RWPE1 (cell line): Measurements from ENCODE around the gene ADH1A.

Experiments
- CTCF ChIA-PET: fragments of 350-600 bp; sonication (Branson Sonifier 250); formaldehyde crosslinking; extraction: SDS; loops from one replicate; lab custom pipeline; 2021; lab: Yijun Ruan, JAX
- POLR2A ChIA-PET: fragments of 400-600 bp; formaldehyde crosslinking; extraction: SDS; loops from one replicate; lab custom pipeline; 2020; ENCODE audit warnings: antibody characterized with exemption; ENCODE audit not compliant: low non-redundant PET; lab: Yijun Ruan, JAX
- DNase-seq: peaks from one replicate; pipeline ENCODE4 v3.0.0; 2012; ENCODE audit warnings: low spot score
- H3K27ac ChIP-seq: fragments of 450-650 bp; 2 replicates; pipeline ENCODE4 v1.5.1; 2017
- TF ChIP-seq, protein P1 (sequence below): fragments of 450-650 bp; conservative IDR thresholded peaks from 2 replicates; pipeline ENCODE4 v1.5.1; 2017; ENCODE audit warnings: low read depth, mild to moderate bottlenecking

The ADH1A gene

DNA sequence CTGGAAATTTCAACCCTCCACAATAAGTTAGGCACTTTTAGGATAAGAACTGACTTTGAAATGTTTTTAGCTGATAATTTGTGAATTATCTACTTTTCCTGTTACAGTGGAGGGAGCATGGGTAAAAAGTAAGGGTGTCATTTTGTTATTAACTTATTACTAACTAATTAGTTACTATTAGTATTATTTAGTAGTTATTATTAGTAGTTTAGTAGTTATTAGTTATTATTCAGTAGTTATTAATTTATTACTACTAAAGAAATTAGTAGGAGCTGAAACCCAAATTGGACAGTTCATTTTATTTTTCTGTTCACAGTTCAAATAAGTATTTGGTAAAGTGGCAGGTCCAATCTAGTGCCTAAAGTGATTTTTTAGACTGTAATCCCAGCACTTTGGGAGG, 5.4 kb downstream of the ADH1A start:
- no peak for DNase-seq
- CTCF ChIA-PET: no interaction called here
- TF ChIP-seq, protein P1, sequence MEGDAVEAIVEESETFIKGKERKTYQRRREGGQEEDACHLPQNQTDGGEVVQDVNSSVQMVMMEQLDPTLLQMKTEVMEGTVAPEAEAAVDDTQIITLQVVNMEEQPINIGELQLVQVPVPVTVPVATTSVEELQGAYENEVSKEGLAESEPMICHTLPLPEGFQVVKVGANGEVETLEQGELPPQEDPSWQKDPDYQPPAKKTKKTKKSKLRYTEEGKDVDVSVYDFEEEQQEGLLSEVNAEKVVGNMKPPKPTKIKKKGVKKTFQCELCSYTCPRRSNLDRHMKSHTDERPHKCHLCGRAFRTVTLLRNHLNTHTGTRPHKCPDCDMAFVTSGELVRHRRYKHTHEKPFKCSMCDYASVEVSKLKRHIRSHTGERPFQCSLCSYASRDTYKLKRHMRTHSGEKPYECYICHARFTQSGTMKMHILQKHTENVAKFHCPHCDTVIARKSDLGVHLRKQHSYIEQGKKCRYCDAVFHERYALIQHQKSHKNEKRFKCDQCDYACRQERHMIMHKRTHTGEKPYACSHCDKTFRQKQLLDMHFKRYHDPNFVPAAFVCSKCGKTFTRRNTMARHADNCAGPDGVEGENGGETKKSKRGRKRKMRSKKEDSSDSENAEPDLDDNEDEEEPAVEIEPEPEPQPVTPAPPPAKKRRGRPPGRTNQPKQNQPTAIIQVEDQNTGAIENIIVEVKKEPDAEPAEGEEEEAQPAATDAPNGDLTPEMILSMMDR: no peak

GRCh38 chr4:99282731-99283130, 8.1 kb downstream of the ADH1A start:
- CTCF ChIA-PET: no interaction called here

More for the DNA sequence above, 5.4 kb downstream of the ADH1A start:
- H3K27ac ChIP-seq: no peak overlapping the region
- POLR2A ChIA-PET: no interaction called here

GRCh38 chr4:99281261-99281660, 9.5 kb downstream of the ADH1A start:
- CTCF ChIA-PET: no interaction called here
- H3K27ac ChIP-seq: no peak overlapping the region
- no peak for DNase-seq
- POLR2A ChIA-PET: no interaction called here
- TF ChIP-seq, protein P1: no peak

More at GRCh38 chr4:99282731-99283130, 8.1 kb downstream of the ADH1A start:
- TF ChIP-seq, protein P1: no peak
- POLR2A ChIA-PET: no interaction called here
- no peak overlapping the region for H3K27ac ChIP-seq
- no peak for DNase-seq

- POLR2A ChIA-PET: no interaction called here
- TF ChIP-seq, protein P1: no peak
- H3K27ac ChIP-seq: no peak overlapping the region
- no peak for DNase-seq
- CTCF ChIA-PET: no interaction called here
These were observed 14.4 kb downstream of the ADH1A start for GRCh38 chr4:99276417-99276816.

DNA sequence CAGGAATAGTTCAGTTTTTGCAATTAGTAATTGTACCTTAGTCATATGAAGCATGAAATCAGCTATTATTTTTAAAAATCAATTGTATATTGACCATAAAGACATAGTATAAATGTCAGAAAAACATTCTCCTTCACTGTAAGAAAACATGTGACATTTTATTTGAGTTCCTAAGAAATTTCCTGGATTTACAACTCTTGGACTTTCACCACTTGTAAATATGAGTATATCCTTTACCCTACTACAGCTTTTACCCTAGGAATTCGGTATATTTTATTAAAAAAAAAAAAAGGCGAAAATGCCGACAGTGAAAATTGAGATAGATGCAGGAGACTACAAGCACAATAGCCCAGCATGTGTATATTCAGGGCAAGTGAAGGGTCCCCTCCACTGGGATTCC, 14.9 kb downstream of the ADH1A start:
- TF ChIP-seq, protein P1: no peak
- ChIA-PET CTCF (no interaction called here), POLR2A (no interaction called here)
- H3K27ac ChIP-seq: no peak overlapping the region
- DNase-seq: no peak

GRCh38 chr4:99275050-99275449, 15.7 kb downstream of the ADH1A start:
- TF ChIP-seq, protein P1: no peak
- ChIA-PET POLR2A (no interaction called here), CTCF (interaction anchor here (0.7 kb wide), 1 partner anchor 280 kb away, joined by 4 read pairs; the partner anchor contains the start of gene METAP1)
- H3K27ac ChIP-seq: no peak overlapping the region
- no peak for DNase-seq
